SK-N-SH (cell line): ENCODE measurements around the gene EPHB4.

ENCODE experiments used
- CTCF ChIP-seq: fragments of 200-600 bp; sonication (generic); IDR thresholded peaks from 2 replicates; pipeline ENCODE4 v1.6.1; 2017; ENCODE audit warnings: antibody characterized with exemption, mild to moderate bottlenecking, moderate library complexity
- EP300 ChIP-seq, 2 experiments: IDR thresholded peaks; 2 replicates each; pipeline versions ENCODE4 v1.4.0 to v1.6.1; 2012; ENCODE audit warnings: borderline replicate concordance in 1 of 2, low read depth in 1 of 2, low read length in 1 of 2
- EZH2phosphoT487 ChIP-seq: fragments of 200-600 bp; sonication (generic); IDR thresholded peaks from 2 replicates; pipeline ENCODE4 v1.6.1; 2017; ENCODE audit warnings: low read depth, mixed run types, mild to moderate bottlenecking, antibody characterized with exemption, moderate library complexity, borderline replicate concordance
- FOXJ3 ChIP-seq: sonication (generic); formaldehyde crosslinking; IDR thresholded peaks from 2 replicates; pipeline ENCODE4 v1.5.1; 2020; ENCODE audit warnings: mild to moderate bottlenecking, missing genetic modification reagents
- GABPA ChIP-seq: IDR thresholded peaks from 2 replicates; pipeline ENCODE4 v1.4.0; 2012; ENCODE audit warnings: low read depth, mild to moderate bottlenecking
- IRF3 ChIP-seq: fragments of 150-350 bp; IDR thresholded peaks from 2 replicates; pipeline ENCODE4 v1.6.1; 2016; ENCODE audit warnings: mild to moderate bottlenecking, low read depth, low read length
- MEF2A ChIP-seq: IDR thresholded peaks from 2 replicates; pipeline ENCODE4 v1.4.0; 2012; ENCODE audit warnings: low read depth, borderline replicate concordance
- MXI1 ChIP-seq: IDR thresholded peaks from 2 replicates; pipeline ENCODE4 v1.6.1; 2012; ENCODE audit warnings: mild to moderate bottlenecking, low read depth, low read length, improper control_type of control experiment
- NFIC ChIP-seq: IDR thresholded peaks from 2 replicates; pipeline ENCODE4 v1.4.0; 2012; ENCODE audit warnings: borderline replicate concordance
- POLR2AphosphoS5 ChIP-seq: IDR thresholded peaks from 2 replicates; pipeline ENCODE4 v1.6.1; 2012; ENCODE audit warnings: low read depth, low read length
- RAD21 ChIP-seq: IDR thresholded peaks from 2 replicates; pipeline ENCODE4 v1.6.1; 2012; ENCODE audit warnings: mild to moderate bottlenecking, low read length
- RFX5 ChIP-seq: IDR thresholded peaks from 2 replicates; pipeline ENCODE4 v1.6.1; 2012; ENCODE audit warnings: mild to moderate bottlenecking, improper control_type of control experiment, low read length
- SIN3A ChIP-seq: IDR thresholded peaks from 2 replicates; pipeline ENCODE4 v1.6.1; 2012; ENCODE audit warnings: low read depth, mild to moderate bottlenecking, low read length, moderate library complexity, borderline replicate concordance
- YY1 ChIP-seq: IDR thresholded peaks from 2 replicates; pipeline ENCODE4 v1.4.0; 2012; ENCODE audit warnings: low read depth, mild to moderate bottlenecking

- TF ChIP-seq CTCF (no peak), IRF3 (no peak), YY1 (no peak), EZH2phosphoT487 (no peak), GABPA (no peak), POLR2AphosphoS5 (no peak), NFIC (no peak), MEF2A (no peak), EP300 (IDR thresholded peaks at IDR 0.05; ENCODE audit: borderline replicate concordance in 1 of 2, low read depth in 1 of 2, low read length in 1 of 2) (no peak), RFX5 (no peak), SIN3A (no peak), MXI1 (no peak), RAD21 (no peak), FOXJ3 (CRISPR knock-in tag) (no peak)
Measured at GRCh38 chr7:100824499-100825214, 2.7 kb downstream of the EPHB4 start.
